ENCODE data around the gene RHOXF2. TPM values are rescaled to one million over a fixed set of nuclear protein-coding genes. Genes with fewer than 3 reads are reported as not detected.
"Not testable (repeated sequence)": the region's sequence is repeated elsewhere in the genome, so short reads cannot be mapped to it uniquely, and the experiment has no call there.

The RHOXF2 gene, protein sequence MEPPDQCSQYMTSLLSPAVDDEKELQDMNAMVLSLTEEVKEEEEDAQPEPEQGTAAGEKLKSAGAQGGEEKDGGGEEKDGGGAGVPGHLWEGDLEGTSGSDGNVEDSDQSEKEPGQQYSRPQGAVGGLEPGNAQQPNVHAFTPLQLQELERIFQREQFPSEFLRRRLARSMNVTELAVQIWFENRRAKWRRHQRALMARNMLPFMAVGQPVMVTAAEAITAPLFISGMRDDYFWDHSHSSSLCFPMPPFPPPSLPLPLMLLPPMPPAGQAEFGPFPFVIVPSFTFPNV
- not detected in 2 replicates for total RNA-seq (2022)
- Bru-seq, nascent RNA = not detected
- not detected for BruChase-seq, experiment 1, labeled RNA remaining after a 6-hour chase
- BruChase-seq, experiment 2, labeled RNA remaining after a 2-hour chase = not detected
- long read RNA-seq = 0 reads

GRCh38 chrX:120158313-120158712, at the start of gene RHOXF2:
RHOXF2 (plus strand) TSS chrX:120158613; CDS start chrX:120158751, 138 bp downstream.
- H3K27ac Mint-ChIP-seq (ENCODE audit: unreplicated experiment); H3K4me3 Mint-ChIP-seq (ENCODE audit: low read depth, unreplicated experiment); intact Hi-C loops (cut with micrococcal nuclease; ENCODE audit: unreplicated experiment); BruUV-seq (replicated peaks); DNase-seq; H3K9me3 Mint-ChIP-seq (ENCODE audit: low read depth, unreplicated experiment); H3K36me3 Mint-ChIP-seq (ENCODE audit: insufficient read depth, unreplicated experiment); H3K4me1 Mint-ChIP-seq (ENCODE audit: low read depth, unreplicated experiment); H3K27me3 Mint-ChIP-seq (ENCODE audit: unreplicated experiment); CTCF ChIA-PET: not testable (repeated sequence)

GRCh38 chrX:120109378-120109777, 49.0 kb upstream of the RHOXF2 start:
- Mint-ChIP-seq H3K27me3 (ENCODE audit: unreplicated experiment) (no peaks in the 10 kb centered on the region), H3K4me3 (ENCODE audit: low read depth, unreplicated experiment) (no peak overlapping the region), H3K36me3 (ENCODE audit: insufficient read depth, unreplicated experiment) (no peaks in the 10 kb centered on the region), H3K4me1 (ENCODE audit: low read depth, unreplicated experiment) (no peaks in the 10 kb centered on the region), H3K27ac (ENCODE audit: unreplicated experiment) (no peak overlapping the region), H3K9me3 (ENCODE audit: low read depth, unreplicated experiment) (no peaks in the 10 kb centered on the region)
- intact Hi-C loops (cut with micrococcal nuclease; ENCODE audit: unreplicated experiment) = no loop called here
- no peak for DNase-seq
- TF ChIP-seq CTCF (IDR thresholded peaks at IDR 0.05; ENCODE audit: unreplicated experiment) = no peak
- CTCF ChIA-PET = no interaction called here
- no TSS peak for BruUV-seq (replicated peaks)

- BruUV-seq (replicated peaks) = no TSS peak
- Mint-ChIP-seq H3K9me3 (ENCODE audit: low read depth, unreplicated experiment) (no peaks in the 10 kb centered on the region), H3K4me3 (ENCODE audit: low read depth, unreplicated experiment) (no peak overlapping the region), H3K27me3 (ENCODE audit: unreplicated experiment) (no peaks in the 10 kb centered on the region), H3K27ac (ENCODE audit: unreplicated experiment) (no peak overlapping the region), H3K36me3 (ENCODE audit: insufficient read depth, unreplicated experiment) (no peaks in the 10 kb centered on the region), H3K4me1 (ENCODE audit: low read depth, unreplicated experiment) (no peaks in the 10 kb centered on the region)
- intact Hi-C loops (cut with micrococcal nuclease; ENCODE audit: unreplicated experiment) = no loop called here
- CTCF ChIA-PET = no interaction called here
- no peak for DNase-seq
- TF ChIP-seq CTCF (IDR thresholded peaks at IDR 0.05; ENCODE audit: unreplicated experiment) = no peak
Measured at GRCh38 chrX:120111611-120112010, 46.8 kb upstream of the RHOXF2 start.

DNA sequence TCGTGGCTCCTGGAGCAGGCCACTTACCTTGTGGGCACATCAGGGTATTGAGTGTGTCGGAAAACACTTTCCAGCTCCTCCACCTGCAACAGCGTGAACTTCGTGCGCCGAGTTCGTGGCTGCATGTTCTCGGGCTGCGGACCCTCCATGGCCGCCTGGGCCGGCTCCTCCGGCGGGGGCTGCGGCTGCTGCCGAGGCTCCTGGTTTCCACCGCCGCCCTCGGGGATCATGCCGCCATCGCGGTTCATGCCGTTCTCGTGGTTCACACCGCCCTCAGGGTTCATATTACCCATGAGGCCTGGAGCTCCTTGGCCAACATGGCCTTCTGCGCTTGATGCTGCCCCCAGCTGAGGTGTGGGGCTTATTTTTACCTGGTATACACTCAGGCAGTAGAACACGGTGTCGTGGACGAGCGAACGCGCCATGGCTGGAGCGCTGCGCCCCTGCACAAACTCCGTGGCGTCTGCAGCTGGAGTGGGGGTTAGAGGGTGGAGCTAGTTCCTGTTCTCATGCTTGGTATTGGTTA, 42.9 kb upstream of the RHOXF2 start, which contains the start of gene RHOXF1:
RHOXF1 (minus strand) TSS at position 476 of the 526 bp plus-strand sequence; CDS start at position 425, 51 bp downstream.
- Mint-ChIP-seq H3K4me3 (ENCODE audit: low read depth, unreplicated experiment) (no peak within 1 kb of the TSS), H3K36me3 (ENCODE audit: insufficient read depth, unreplicated experiment) (no peaks in the 10 kb centered on the region), H3K27ac (ENCODE audit: unreplicated experiment) (no peak within 1 kb of the TSS), H3K9me3 (ENCODE audit: low read depth, unreplicated experiment) (no peaks in the 10 kb centered on the region), H3K4me1 (ENCODE audit: low read depth, unreplicated experiment) (no peaks in the 10 kb centered on the region), H3K27me3 (ENCODE audit: unreplicated experiment) (peaks cover 16% of the 10 kb centered on the region)
- TF ChIP-seq CTCF (IDR thresholded peaks at IDR 0.05; ENCODE audit: unreplicated experiment) = no peak
- no peak for DNase-seq
- CTCF ChIA-PET = no interaction called here
- intact Hi-C loops (cut with micrococcal nuclease; ENCODE audit: unreplicated experiment) = no loop called here
- no TSS peak for BruUV-seq (replicated peaks)

- no TSS peak for BruUV-seq (replicated peaks)
- DNase-seq = no peak
- TF ChIP-seq CTCF (IDR thresholded peaks at IDR 0.05; ENCODE audit: unreplicated experiment) = no peak
- intact Hi-C loops (cut with micrococcal nuclease; ENCODE audit: unreplicated experiment) = no loop called here
- no peak overlapping the region for H3K27ac Mint-ChIP-seq (ENCODE audit: unreplicated experiment)
- no peaks in the 10 kb centered on the region for H3K9me3 Mint-ChIP-seq (ENCODE audit: low read depth, unreplicated experiment)
- H3K27me3 Mint-ChIP-seq (ENCODE audit: unreplicated experiment) = peaks cover 16% of the 10 kb centered on the region
- H3K4me3 Mint-ChIP-seq (ENCODE audit: low read depth, unreplicated experiment) = no peak overlapping the region
- CTCF ChIA-PET = interaction anchor here (0.5 kb wide), 1 partner anchor 645 kb away, joined by 4 read pairs; no protein-coding TSS in a partner anchor
- H3K36me3 Mint-ChIP-seq (ENCODE audit: insufficient read depth, unreplicated experiment) = no peaks in the 10 kb centered on the region
- H3K4me1 Mint-ChIP-seq (ENCODE audit: low read depth, unreplicated experiment) = no peaks in the 10 kb centered on the region
Measured at GRCh38 chrX:120120223-120120622, 38.2 kb upstream of the RHOXF2 start.

Measured in Calu3 (cell line).